ENCODE results near the gene RAPGEF6.
A peak's percentile ranks its signal among the peaks of the same experiment; 100 is the strongest.
"Not testable (repeated sequence)": the region's sequence is repeated elsewhere in the genome, so short reads cannot be mapped to it uniquely, and the experiment has no call there.

RAPGEF6 gene

DNA sequence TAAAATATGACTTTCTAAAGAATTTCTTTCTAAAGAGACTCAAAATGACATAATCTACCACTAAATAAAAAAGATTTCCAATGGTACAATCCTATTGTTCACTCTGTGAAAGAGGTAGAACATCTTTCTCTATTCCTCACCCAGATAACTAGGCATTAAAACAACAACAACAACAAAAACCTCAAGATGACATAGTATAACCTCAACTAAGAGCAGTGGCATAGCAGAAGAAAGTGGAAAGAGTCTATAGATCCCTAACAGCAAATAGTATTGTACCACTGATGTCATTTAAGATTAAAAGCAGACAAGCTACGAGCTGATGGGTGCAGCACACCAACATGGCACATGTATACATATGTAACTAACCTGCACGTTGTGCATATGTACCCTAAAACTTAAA lies 29.9 kb downstream of the RAPGEF6 start:
- DNase-seq = no peak

DNA sequence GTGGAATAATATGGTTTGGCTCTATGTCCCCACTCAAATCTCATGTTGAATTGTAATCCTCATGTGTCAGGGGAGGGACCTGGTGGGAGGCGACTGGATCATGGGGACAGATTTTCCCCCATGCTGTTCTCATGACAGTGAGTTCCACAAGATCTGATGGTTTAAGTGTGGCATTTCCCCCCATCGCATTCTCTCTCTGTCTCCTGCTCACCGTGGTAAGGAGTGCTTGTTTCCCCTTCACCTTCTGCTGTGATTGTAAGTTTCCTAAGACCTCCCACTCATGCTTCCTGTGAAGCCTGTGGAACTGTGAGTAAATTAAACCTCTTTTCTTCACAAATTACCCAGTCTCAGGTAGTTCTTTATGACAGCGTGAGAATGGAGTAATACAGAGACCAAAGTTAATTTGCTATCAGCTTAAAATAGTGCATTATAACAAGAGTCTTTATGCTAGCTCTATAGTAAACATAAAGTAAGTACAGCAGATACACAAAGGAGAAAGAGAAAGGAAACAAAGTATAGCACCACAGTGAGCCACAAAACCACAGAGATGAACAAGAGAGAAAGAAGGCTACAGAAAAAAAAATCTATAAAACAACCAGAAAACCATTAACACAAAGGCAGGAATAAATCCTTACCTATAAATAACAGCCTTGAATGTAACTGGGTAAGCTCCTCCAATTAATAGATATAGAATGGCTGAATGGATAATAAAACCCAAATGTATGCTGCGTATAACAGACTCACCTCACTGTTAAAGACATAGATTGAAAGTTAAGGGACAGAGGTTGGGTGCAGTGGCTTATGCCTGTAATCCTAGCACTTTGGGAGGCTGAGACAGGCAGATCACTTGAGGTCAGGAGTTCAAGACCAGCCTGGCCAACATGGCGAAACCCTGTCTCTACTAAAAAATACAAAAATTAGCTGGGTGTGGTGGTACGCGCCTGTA lies 39.7 kb downstream of the RAPGEF6 start:
- no peak for DNase-seq

DNA sequence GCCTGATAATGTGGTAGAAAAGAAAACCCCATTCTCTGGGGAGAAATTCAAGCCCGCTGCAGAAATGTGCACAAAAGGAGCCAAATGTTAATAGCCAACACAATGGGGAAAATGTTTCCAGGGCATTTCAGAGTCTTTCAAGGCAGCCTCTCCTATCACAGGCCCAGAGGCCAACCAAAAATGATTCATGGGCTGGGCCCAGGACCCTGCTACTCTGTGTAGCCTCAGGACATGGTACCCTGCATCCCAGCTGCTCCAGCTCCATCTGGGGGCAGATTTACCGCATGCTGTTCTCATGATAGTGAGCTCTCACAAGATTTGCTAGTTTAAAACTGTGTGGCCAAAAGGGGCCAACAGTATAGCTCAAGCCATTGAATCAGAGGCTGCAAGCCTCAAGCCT lies 41.1 kb downstream of the RAPGEF6 start:
- DNase-seq = no peak

DNA sequence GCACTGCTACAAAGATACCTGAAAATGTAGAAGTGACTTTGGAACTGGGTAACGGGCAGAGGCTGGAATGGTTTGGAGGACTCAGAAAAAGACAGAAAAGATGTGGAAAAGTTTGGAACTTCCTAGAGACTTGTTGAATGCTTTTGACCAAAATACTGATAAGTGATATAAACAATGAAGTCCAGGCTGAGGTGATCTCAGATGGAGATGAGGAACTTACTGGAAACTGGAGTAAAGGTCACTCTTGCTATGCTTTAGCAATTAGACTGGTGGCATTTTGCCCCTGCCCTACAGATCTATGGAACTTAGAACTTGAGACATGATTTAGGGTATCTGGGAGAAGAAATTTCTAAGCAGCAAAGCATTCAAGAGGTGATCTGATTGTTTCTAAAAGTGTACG lies 41.6 kb downstream of the RAPGEF6 start:
- DNase-seq = not testable (repeated sequence)

DNA sequence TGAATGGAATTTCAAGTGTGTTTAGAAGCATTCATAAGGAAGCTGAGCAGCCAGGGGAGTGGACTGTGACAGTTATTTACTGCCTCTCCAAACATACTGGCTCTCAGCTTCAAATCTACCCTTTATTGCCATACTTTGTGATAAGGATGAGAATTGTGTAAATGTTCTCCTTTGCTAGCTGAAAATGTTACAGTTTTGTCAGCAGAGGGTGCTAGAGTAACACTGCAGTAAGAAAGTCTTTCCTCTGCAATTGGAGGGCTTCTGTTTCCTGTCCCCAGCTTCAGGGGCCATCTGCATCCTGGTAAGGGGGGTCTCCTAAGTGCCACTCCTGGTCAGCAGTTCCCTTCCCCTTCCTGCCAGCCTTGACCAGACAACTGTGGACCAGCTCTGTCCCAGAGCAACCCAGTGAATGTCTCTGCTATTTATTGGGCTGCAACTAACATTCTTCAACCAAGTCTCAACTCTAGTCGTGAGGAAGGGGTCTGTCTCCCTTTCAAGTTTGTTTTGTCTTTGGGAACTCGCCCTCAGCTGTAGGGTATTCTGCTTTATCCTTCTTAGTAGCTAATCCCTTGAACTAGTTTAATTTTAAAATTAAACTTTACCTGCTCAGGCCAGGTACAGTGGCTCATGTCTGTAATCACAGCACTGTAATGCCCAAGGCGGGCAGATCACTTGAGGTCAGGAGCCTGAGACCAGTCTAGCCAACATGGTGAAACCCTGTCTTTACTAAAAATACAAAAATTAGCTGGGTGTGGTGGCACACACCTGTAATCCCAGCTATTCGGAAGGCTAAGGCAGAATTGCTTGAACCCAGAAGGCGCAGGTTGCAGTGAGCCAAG lies 45.3 kb downstream of the RAPGEF6 start:
- DNase-seq = peak; percentile 39 to 43

DNA sequence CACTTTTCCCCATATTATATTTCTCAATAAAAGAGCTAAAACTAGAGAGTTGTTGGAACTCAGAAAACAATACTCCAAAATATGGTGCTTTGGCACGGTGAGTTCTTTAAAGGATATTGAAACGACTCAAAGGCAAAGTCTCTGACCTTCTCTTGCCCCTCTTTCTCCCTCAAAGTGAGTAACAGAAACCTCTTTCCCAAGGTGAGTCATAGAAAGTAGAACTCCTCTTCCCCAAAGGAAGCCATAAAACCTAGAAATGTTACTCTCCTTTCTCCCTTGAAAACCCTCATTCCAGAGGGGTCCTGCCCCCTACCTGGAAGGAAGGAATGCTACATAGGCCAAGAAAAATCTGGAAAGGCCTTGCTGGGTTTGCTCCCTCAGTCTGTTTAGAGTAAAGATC lies 47.5 kb downstream of the RAPGEF6 start:
- no peak for DNase-seq

DNA sequence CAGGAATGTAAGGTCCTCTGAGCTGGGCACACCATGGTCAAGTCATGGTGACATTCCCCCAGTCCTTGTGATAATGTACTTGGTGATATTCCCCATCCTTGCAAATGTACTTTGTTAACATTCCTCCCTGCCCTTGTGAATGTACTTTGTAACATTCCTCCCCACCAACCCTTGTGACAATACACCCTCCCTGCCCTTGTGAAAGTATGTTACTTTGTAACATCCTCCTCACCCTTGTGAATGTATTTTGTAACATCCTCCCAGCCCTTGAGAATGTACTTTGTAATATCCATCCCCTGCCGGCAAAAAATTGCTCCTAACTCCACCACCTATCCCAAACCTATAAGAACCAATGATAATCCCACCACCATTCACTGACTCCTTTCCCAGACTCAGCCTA lies 53.3 kb downstream of the RAPGEF6 start:
- no peak for DNase-seq

DNA sequence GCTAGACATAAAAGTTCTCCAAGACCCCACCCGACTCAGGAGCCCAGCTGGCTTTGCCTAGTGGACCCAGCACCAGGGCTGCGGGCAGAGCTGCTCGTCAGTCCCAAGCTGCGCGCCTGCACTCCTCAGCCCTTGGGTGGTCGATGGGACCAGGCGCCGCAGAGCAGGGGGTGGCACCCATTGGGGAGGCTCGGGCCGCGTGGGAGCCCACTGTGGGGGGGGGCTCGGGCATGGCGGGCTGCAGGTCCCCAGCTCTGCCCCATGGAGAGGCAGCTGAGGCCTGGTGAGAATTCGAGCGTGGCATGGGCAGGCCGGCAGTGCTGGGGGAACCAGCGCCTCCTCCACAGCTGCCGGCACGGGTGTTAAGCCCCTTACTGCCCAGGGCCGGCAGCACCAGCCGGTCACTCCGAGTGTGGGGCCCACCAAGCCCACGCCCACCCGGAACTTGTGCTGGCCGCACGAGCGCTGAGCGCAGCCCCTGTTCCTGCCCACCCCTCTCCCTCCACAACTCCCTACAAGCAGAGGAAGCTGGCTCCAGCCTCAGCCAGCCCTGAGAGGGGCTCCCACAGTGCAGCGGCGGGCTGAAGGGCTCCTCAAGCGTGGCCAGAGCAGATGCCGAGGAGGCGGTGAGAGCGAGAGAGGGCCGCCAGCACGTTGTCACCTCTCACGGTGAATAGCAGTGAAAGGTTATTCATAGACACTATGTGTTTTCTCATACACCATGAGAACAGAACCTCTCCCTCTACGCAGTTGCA lies 54.9 kb downstream of the RAPGEF6 start:
- no peak for DNase-seq

DNA sequence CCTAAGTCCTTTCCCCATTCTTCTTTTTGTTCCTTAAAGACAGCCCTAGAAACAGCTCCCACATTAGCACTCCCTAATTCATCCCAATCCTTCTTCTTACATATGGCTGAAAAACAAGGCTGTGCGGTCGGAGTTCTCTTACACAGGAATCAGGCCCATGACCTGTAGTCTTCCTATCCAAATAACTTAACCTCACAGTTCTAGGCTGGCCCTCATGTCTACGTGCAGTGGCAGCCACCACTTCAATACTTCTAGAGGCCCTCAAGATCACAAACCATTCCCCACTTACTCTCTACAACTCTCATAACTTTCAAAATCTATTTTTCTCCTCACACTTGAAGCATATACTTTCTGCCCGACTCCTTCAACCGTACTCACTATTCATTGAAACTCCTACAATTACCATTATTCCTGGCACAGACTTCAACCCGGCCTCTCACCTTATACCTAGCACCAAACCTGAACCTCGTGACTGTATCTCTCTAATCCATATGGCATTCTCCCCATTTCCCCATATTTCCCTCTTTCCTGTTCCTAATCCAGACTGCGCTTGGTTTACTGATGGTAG lies 59.3 kb downstream of the RAPGEF6 start:
- DNase-seq = no peak

DNA sequence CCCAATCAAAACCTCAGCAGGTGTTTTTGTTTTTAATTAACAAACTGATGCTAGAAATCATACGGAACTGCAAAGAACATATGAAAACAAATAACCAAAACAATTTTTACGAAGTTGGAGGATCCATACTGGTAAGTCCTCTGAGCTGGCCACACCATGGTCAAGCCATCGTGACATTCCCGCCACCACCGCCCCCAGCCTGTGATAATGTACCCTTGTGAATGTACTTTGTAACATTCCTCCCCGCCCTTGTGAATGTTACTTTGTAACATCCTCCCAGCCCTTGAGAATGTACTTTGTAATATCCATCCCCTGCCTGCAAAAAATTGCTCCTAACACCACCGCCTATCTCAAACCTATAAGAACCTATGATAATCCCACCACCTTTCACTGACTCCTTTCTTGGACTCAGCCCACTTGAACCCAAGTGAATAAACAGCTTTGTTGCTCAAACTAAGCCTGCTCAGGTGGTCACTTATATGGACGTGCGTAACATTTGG lies 63.3 kb downstream of the RAPGEF6 start:
- no peak for DNase-seq

DNA sequence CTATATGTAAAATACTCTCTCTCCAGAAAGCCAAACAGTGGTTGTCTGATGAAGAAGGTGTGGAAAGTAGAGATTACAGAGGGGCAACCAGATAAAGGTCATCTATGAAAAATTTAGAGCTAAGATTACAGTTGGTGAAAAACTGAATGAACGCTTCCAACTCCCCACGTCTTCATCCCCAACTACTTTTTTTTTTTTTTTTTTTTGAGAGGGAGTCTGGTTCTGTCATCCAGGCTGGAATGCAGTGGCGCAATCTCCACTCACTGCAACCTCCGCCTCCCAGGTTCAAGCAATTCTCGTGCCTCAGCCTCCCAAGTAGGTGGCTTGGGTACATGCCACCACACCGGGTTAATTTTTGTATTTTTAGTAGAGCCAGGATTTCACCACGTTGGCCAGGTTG lies 64.3 kb downstream of the RAPGEF6 start:
- no peak for DNase-seq

DNA sequence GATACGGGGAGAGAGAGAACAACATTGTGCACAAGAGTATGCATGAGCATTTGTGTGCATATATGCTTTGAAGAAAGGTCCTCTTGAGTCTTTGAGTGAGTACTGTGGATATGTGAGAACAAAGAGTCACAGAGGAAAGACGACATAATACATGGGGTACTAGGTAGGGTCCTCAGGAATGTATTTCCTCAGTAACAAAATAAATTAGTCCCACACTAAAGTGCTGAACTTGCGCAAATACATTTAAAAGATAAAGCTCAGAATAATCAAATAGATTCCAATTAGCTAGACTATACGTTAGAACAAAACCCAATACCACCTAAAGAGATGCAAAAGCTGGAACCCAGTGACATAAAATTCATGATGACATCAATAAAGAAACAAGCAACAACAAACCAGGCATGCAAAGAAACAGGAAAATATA lies 70.8 kb downstream of the RAPGEF6 start:
- DNase-seq = no peak

DNA sequence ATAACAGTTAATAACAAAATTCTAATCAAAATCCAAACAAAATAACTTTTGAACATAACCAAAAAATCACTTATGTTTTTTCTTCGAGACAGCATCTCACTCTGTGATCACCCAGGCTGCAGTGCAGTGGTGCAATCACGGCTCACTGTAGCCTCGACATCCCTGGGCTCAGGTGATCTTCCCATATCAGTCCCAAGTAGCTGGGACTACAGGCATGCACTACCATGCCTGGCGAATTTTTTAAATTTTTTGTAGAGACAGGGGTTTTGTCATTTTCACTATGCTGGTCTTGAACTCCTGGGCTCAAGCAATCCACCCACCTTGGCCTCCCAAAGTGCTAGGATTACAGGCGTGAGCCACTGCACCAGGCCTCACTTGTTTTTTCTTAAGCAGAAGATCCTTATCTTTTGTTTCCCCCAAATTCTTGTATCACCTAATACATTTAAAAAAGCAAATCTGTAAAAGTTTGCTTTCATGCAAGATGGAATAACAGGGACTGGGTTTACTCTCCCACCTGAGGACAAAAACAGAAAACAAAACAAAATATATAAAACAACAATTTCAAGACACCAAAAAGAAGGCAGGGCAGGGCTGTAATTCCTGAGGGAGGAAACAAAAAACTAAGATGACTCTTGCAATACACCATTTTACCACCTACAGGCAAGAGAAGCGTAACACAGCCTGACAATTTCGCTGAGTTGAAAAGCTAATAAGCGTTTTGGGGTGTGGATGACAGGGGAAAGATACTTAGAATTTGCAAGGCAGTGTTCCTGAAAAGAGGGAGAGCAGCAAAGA lies 71.4 kb downstream of the RAPGEF6 start:
- no peak for DNase-seq

DNA sequence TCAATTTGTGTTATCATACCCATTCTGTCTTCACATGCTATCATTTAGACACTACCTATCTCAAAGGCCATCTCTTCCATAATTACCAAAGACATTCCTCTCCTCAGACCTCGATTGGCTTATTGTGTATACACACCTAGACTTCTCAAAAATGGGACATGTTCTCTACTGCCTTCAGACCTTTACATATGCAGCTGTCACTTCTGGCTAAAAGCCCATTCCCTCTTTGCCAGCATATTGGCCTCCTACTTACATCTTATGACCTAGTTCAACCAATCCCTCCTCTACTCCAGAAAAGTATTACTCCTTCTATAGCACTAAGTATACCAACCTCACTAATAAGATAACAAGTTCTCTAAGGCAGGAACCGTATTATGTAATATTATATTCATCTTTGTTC lies 84.4 kb downstream of the RAPGEF6 start:
- DNase-seq = peak in 1 of 2 experiments; percentile 3

DNA sequence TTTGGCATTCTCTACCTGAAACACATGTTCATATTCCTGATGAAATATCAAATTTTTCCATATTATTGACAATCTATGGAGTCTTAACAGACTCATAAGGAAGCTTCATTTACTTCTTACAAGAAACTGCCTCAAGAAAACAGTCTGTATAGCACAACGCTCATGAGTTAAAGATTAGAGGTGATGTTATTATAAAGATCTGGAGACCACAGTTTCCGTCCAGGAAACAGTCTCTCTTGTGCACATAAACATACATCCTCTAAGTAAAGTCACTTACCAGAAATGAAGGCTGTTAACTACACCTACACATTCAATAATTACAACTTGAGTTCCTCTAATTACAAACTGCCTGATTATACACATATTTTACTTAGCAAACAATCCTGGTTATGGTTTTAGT lies 86.9 kb downstream of the RAPGEF6 start:
- no peak for DNase-seq

DNA sequence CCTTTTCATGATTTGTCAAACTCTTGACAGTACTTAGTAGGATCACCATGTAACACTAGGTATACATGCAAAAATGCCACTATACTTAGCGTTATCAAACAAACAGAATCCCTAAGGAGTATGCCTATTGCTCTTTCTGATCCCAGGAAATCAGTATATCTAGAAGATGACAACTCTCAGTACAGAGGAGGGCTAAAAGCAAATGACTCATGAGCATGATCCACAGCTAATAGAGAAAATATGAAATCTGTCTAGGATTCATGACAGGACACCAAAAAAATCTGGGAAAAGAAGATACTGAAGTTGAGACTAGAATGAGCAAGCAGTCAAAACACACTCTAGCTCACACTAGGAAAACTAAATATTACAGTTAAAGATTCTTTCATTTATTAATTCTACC lies 89.2 kb downstream of the RAPGEF6 start:
- DNase-seq = no peak

DNA sequence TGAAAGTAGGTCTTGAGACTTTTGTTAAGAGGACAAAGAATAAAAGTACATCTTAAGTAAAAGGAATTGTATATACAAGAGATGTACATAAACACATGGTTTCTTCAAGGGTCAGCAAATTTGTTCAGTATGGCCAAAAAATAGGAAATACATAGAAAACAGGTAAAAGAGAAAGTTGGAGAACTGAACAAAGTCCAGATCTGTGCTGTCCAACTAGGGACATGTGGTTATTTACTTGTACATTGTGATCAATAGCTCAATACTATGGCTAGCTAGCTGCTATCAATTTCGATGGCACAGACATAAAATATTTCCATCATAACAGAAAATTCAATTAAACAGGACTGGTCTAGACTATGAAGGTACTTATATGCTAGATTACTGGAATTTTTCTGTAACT lies 92.3 kb downstream of the RAPGEF6 start:
- DNase-seq = no peak

DNA sequence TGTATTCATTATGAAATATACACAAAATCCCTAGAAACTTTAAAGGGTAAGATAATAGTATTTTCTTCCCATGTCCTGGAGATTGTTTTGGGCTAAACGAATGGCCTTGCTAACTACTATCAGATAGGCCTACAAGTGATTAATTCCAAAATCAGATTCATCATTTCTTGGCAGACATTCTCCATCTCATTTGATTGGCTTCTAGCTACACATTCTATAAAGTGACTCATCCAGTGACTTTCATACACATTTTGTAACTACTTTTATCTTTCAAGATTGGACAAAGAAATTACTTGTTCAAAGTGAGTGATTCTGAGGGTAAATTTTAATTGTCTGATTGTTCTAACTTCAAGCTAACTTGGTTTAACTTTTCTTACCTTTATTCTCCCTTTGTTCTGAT lies 93.3 kb downstream of the RAPGEF6 start:
- no peak for DNase-seq

DNA sequence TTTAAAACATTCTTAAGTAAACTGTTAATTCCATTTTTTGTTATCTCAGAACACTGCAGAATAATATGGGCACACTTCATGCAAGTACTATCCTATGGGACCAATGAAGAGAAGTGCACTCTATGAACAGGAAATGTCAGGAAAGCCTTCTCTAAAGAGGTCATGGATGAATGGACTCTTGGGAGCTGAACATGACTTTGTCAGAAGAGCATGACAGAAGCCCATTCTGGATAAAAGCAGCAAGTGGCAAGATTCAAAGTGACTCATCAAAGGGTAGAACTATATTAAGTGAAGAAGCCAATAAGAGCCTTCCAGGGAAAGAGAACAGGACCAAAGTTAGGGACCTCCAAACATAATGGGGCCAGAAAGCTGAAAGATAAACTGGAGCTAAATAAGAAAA lies 94.0 kb downstream of the RAPGEF6 start:
- no peak for DNase-seq

DNA sequence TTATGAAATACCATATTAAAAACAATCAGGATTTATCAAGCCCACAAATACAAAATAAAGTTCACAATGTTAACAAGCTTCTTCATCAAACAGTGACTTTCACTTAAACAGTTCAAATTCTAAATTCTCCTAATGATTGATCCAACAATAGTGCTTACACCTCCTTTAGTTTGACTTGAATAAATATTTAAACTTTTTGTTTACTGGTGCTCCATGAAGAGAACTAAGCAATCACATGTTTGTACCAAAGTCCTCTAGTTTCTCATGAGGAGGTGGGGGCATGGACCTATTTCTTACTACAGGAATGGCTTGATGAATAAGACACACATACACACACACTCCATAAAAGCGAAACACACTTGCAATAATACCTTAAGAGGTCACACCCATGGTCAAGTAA lies 95.8 kb downstream of the RAPGEF6 start:
- DNase-seq = no peak

DNA sequence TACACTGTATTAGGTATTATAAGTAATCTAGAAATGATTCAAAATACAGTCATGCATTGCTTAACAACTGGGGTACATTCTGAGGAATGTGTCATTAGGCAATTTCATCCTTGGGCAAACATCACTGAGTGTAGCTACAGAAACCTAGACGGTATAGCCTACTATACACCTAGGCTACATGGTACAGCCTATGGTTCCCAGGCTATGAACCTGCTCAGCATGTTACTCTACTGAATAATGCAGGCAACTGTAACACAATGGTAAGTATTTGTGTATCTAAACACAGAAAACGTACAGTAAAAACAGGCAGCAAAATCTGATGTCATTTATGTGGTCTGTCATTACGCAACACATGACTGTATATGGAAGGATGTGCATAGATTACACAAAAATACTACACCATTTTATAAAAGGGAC lies 96.8 kb downstream of the RAPGEF6 start:
- no peak for DNase-seq

Data from NCI-H2081 (cell line).